GM18526 (cell line): Measurements from ENCODE around the gene TXNRD2.

Experiments used
- POLR2A ChIP-seq: IDR thresholded peaks from 3 replicates; pipeline ENCODE4 v1.6.1; 2011; ENCODE audit not compliant: insufficient read length; ENCODE audit errors: extremely low read depth

TXNRD2 gene

GRCh38 chr22:19912271-19912999, 29.2 kb downstream of the TXNRD2 start:
- TF ChIP-seq POLR2A: no peak

- no peak for TF ChIP-seq POLR2A
These were observed 29.9 kb downstream of the TXNRD2 start for GRCh38 chr22:19911540-19912270.

GRCh38 chr22:19910180-19910744, 31.4 kb downstream of the TXNRD2 start:
- no peak for TF ChIP-seq POLR2A

GRCh38 chr22:19909350-19910179, 32.1 kb downstream of the TXNRD2 start:
- TF ChIP-seq POLR2A: no peak

GRCh38 chr22:19905347-19906276, 36.0 kb downstream of the TXNRD2 start:
- TF ChIP-seq POLR2A: no peak

- no peak for TF ChIP-seq POLR2A
These were observed 36.7 kb downstream of the TXNRD2 start for GRCh38 chr22:19904935-19905334.

GRCh38 chr22:19904174-19904856, 37.3 kb downstream of the TXNRD2 start:
- no peak for TF ChIP-seq POLR2A

GRCh38 chr22:19903513-19903912, 38.1 kb downstream of the TXNRD2 start:
- TF ChIP-seq POLR2A: no peak

GRCh38 chr22:19903031-19903430, 38.6 kb downstream of the TXNRD2 start:
- no peak for TF ChIP-seq POLR2A

- no peak for TF ChIP-seq POLR2A
These were observed 39.3 kb downstream of the TXNRD2 start for GRCh38 chr22:19902245-19902715.

- TF ChIP-seq POLR2A: no peak
These were observed 39.9 kb downstream of the TXNRD2 start for GRCh38 chr22:19901577-19902244.

GRCh38 chr22:19900707-19901436, 40.7 kb downstream of the TXNRD2 start:
- no peak for TF ChIP-seq POLR2A
